T47D (cell line): ENCODE data around the gene GDPD3.

Source experiments
- DNase-seq, 2 experiments: peaks; one replicate each; pipeline versions ENCODE4 v3.0.0 to v3.0.0-alpha.2; 2011 to 2012; ENCODE audit warnings: low read depth in 1 of 2, low spot score in 1 of 2
- JUND ChIP-seq: IDR thresholded peaks from 2 replicates; pipeline ENCODE4 v1.6.1; 2012; ENCODE audit warnings: low read depth
- in situ Hi-C: cut with HindIII; loops from 2 replicates; pipeline ENCODE4 v1.10.0; 2016; ENCODE audit warnings: low sequenced_read_pairs, low pct_unique_long_range_greater_than_20kb

The GDPD3 gene

GRCh38 chr16:30087181-30087898, 26.0 kb downstream of the GDPD3 start:
- no peak for DNase-seq
- in situ Hi-C loops = no loop called here
- TF ChIP-seq JUND = no peak

DNA sequence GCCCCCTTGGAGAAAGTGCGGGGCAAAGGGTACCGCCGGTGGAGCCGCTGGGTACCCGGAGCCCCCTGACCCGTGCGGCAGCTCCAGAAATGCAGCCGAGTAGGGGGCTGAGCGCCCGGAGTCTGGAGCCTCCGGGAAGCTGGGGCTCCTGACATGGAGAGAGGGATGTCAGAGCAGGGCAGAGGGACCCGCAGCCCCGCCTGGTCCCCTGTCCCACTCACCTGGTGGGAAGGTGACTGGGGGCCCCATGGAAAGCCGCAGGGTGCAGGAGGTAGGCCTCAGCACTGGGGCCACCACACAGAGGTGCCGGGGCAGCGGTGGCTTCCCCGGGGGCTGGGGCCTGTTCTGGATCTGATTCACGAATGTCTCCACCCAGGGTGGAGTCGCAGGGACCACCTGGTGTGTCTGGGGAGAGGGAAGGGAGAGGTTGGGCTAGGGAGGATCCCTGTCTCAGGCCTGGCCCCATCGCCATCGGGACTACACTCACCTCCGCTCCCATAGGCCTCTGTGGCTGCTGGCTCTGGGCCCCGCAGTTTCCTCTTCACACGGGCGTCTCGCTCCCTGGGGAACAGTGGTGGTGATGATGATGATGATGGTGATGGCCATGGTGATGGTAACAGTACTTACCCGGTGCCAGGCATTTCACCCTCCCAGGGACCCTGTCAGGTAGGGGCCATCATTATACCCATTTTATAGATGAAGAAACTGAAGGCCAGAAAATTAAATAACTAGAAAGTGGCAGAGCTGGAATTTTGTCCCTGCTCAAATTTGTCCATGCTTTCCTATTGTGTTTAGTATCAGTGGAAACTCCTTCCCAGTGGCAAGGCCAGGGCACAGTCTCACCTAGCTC, 26.8 kb downstream of the GDPD3 start:
- in situ Hi-C loops = no loop called here

GRCh38 chr16:30085820-30086219, 27.5 kb downstream of the GDPD3 start:
- in situ Hi-C loops = no loop called here
- no peak for DNase-seq
- no peak for TF ChIP-seq JUND

More for the DNA sequence above, 26.8 kb downstream of the GDPD3 start:
- DNase-seq = no peak
- no peak for TF ChIP-seq JUND

DNA sequence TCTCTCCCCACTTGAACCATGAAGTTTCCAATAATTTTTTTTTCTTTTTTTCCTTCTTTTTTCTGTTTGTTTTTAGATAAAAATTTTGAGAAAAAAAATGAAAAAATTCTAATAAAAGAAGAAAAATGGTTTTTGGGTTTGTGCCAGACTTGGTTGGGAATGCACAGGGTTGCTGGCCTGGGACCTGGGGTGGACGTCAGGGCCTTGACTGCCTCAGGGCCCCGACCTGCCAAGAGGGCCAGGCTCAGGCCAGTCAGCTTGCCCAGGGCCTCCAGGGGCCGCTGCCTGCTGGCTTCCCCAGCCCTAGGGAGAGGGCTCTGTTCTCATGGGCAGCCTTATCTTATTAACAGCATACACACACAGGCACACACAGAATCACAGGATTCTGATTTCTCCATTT, 28.1 kb downstream of the GDPD3 start:
- no peak for TF ChIP-seq JUND
- in situ Hi-C loops = no loop called here

DNA sequence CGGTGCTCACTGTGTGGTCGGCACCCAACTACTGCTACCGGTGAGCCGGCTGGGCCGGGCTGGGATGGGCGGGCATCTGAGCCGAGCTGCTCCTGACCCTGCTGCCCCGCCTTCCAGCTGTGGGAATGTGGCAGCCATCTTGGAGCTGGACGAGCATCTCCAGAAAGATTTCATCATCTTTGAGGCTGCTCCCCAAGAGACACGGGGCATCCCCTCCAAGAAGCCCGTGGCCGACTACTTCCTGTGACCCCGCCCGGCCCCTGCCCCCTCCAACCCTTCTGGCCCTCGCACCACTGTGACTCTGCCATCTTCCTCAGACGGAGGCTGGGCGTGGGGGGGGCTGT, 28.5 kb downstream of the GDPD3 start:
- no peak for TF ChIP-seq JUND
- in situ Hi-C loops = no loop called here
- no peak for DNase-seq

More for the DNA sequence above, 28.1 kb downstream of the GDPD3 start:
- no peak for DNase-seq

DNA sequence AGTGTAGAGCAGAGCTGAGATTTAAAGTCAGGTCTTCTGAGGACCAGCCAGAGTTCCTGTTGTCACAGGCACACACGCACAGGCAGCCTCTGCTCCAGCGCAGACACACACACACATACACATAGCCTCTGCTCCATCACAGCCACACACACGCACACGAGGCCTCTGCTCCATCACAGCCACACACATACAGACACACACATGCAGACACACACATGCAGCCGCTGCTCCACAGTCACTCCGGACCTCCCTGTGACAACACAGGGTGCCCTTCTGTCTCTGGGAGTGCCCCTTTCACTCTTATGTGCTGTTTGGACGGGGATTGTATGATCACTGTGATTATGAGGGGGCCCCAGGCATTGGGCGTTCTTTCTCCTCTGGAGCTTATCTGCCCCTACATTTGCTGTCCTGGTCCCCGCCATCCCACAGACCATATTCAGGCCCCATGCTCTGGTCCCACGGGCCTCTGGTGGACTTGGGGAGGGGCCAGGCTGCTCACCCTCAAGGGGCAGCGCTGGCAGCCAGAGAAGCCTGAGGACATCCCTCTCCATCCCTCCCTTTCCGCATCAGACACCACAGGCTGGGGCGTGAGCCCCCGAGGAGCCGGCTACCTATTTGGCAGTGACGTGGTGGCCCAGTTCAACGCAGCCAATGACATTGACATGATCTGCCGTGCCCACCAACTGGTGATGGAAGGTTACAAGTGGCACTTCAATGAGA, 29.1 kb downstream of the GDPD3 start:
- TF ChIP-seq JUND = no peak
- in situ Hi-C loops = no loop called here
- no peak for DNase-seq

DNA sequence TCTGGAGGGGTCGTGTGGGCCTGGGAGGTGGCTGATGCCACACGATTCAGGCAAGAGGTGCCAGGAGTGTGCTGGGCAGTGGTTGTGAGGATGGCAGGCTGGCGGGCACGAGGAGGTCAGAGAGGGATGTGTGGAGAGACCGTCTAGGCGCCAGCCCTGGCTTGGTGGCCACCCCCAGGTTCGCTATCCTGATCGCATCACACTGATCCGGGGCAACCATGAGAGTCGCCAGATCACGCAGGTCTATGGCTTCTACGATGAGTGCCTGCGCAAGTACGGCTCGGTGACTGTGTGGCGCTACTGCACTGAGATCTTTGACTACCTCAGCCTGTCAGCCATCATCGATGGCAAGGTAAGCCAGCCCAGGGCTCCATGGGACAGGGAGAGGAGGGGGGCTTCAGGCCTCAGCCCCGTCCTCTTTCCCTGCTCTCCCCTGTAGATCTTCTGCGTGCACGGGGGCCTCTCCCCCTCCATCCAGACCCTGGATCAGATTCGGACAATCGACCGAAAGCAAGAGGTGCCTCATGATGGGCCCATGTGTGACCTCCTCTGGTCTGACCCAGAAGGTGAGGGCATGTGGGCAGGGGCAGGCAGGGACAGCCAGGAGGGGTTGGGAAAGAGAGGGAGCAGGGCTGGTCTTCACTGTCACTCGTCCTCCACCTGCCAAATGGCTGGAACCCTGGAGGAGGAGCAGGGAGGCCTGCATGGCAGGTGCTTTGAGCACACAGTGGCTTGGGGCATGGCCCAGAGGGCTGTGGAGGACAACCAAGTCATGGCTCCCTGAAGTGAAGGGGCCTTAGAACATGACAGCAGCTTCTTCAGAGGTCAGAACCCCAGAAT, 29.9 kb downstream of the GDPD3 start:
- TF ChIP-seq JUND = no peak
- DNase-seq = no peak
- in situ Hi-C loops = no loop called here

- TF ChIP-seq JUND = no peak
- no peak for DNase-seq
- in situ Hi-C loops = no loop called here
These were observed 30.7 kb downstream of the GDPD3 start for GRCh38 chr16:30082545-30083090.

- TF ChIP-seq JUND = no peak
- in situ Hi-C loops = no loop called here
- no peak for DNase-seq
These were observed 33.9 kb downstream of the GDPD3 start for GRCh38 chr16:30079480-30079879.

- TF ChIP-seq JUND = no peak
- in situ Hi-C loops = no loop called here
- no peak for DNase-seq
These were observed 34.6 kb downstream of the GDPD3 start for GRCh38 chr16:30078744-30079143.

DNA sequence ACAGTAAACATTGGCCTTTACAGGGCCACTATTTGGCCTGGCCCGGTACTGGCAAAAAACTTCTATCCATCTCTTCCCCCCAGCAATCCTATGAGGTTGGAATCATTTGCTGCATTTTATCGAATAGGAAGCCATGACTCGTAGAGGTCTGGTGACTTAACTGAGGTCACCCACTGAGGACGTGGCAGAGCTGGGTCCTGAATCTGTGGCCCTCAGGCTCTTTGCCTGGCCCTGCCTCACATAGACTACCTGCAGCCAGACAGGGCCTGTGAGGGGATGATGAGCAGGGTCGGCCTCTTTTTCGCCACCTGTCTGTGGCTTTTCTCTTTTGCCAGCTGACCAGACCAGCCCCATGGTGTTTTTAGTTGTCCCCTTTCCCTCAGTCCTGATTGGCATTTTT, 35.7 kb downstream of the GDPD3 start:
- TF ChIP-seq JUND = no peak
- in situ Hi-C loops = no loop called here
- no peak for DNase-seq

DNA sequence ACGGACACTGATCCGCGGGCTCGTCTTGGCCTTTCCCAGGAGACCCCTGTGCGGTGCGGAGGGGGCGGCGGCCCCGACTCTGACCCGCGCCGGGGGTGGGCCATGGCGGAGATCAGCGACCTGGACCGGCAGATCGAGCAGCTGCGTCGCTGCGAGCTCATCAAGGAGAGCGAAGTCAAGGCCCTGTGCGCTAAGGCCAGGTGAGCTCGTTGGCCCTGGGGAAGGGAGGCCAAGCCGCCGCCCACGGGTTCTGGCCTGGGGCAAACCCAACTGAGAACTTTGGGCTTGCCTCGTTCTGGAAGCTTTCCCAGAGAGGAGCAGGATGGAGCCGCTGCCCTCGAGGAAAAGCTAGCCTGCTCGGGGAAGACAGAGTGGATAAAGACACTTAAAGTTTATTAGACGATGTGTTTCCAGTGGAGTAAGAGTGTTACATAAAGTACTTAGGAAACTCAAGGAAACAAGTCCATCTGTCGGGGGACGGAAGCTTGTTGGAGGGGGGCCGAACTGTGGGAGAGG, 37.0 kb downstream of the GDPD3 start:
- TF ChIP-seq JUND = no peak
- no peak for DNase-seq
- in situ Hi-C loops = no loop called here
